Liver (tissue), 9 donors: ENCODE measurements around the gene ZNF141. TPM values are rescaled to one million over a fixed set of nuclear protein-coding genes. Genes with fewer than 3 reads are reported as not detected.

Experiments used
- DNase-seq: peaks from one replicate; pipeline ENCODE4 v3.0.0-alpha.2; 2017; ENCODE audit warnings: low spot score
- H3K27ac ChIP-seq, 2 donors: one replicate each; pipeline ENCODE4 v1.7.0; 2013; ENCODE audit warnings: inconsistent platforms in 2 of 2, low read length in 2 of 2, control low read depth in 1 of 2, low read depth in 1 of 2, mild to moderate bottlenecking in 1 of 2
- H3K27me3 ChIP-seq, 4 donors: one replicate each; pipeline versions ENCODE4 v1.6.1 to v1.7.0; 2013; ENCODE audit warnings: low read length in 3 of 4, inconsistent platforms in 1 of 4, mild to moderate bottlenecking in 1 of 4, moderate library complexity in 1 of 4; ENCODE audit not compliant: control insufficient read depth in 4 of 4, insufficient read depth in 4 of 4
- H3K36me3 ChIP-seq, 4 donors: one replicate each; pipeline versions ENCODE4 v1.6.1 to v1.7.0; 2013; ENCODE audit warnings: low read length in 3 of 4, mild to moderate bottlenecking in 3 of 4, low read depth in 1 of 4, moderate library complexity in 1 of 4; ENCODE audit not compliant: control insufficient read depth in 4 of 4, insufficient read depth in 3 of 4
- H3K4me1 ChIP-seq, 4 donors: one replicate each; pipeline versions ENCODE4 v1.6.1 to v1.7.0; 2013; ENCODE audit warnings: low read length in 3 of 4, mild to moderate bottlenecking in 3 of 4, moderate library complexity in 1 of 4; ENCODE audit not compliant: control insufficient read depth in 4 of 4, insufficient read depth in 4 of 4
- H3K4me3 ChIP-seq, 3 donors: one replicate each; pipeline versions ENCODE4 v1.6.1 to v1.7.0; 2013; ENCODE audit warnings: low read length in 3 of 3, control low read depth in 1 of 3, low read depth in 1 of 3, mild to moderate bottlenecking in 1 of 3
- H3K9ac ChIP-seq, 2 donors: one replicate each; pipeline ENCODE4 v1.7.0; 2013; ENCODE audit warnings: low read length in 2 of 2, mild to moderate bottlenecking in 2 of 2, moderate library complexity in 2 of 2, control low read depth in 1 of 2, low read depth in 1 of 2
- H3K9me3 ChIP-seq, 4 donors: one replicate each; pipeline versions ENCODE4 v1.6.1 to v1.7.0; 2013; ENCODE audit warnings: low read length in 3 of 4; ENCODE audit not compliant: control insufficient read depth in 4 of 4
- CTCF ChIP-seq: fragments of 150-350 bp; IDR thresholded peaks from 2 replicates; pipeline ENCODE4 v1.5.1; 2017; ENCODE audit warnings: improper control_type of control experiment, low read depth, low read length; ENCODE audit not compliant: missing input control
- EGR1 ChIP-seq, 2 donors: IDR thresholded peaks; 2 replicates each; pipeline ENCODE4 v1.6.1; 2016 to 2018; ENCODE audit warnings: antibody characterized with exemption in 2 of 2, low read depth in 2 of 2
- FOXA1 ChIP-seq: IDR thresholded peaks from 2 replicates; pipeline ENCODE4 v1.6.1; 2016; ENCODE audit warnings: antibody characterized with exemption
- FOXA2 ChIP-seq: IDR thresholded peaks from 2 replicates; pipeline ENCODE4 v1.6.1; 2016; ENCODE audit warnings: antibody characterized with exemption
- GABPA ChIP-seq, 2 donors: IDR thresholded peaks in 1 of 2; conservative IDR thresholded peaks in 1 of 2; 2 replicates each; pipeline ENCODE4 v1.6.1; 2016; ENCODE audit warnings: antibody characterized with exemption in 2 of 2, mild to moderate bottlenecking in 1 of 2, moderate library complexity in 1 of 2
- HNF4A ChIP-seq, 2 donors: conservative IDR thresholded peaks; 2 replicates each; pipeline ENCODE4 v1.6.1; 2016; ENCODE audit warnings: antibody characterized with exemption in 2 of 2, mild to moderate bottlenecking in 2 of 2
- HNF4G ChIP-seq: IDR thresholded peaks from 2 replicates; pipeline ENCODE4 v1.6.1; 2016; ENCODE audit warnings: antibody characterized with exemption
- JUND ChIP-seq, 2 donors: IDR thresholded peaks; 2 replicates each; pipeline ENCODE4 v1.6.1; 2016; ENCODE audit warnings: antibody characterized with exemption in 2 of 2
- MAX ChIP-seq: IDR thresholded peaks from 2 replicates; pipeline ENCODE4 v1.6.1; 2016; ENCODE audit warnings: antibody characterized with exemption
- NR2F2 ChIP-seq: IDR thresholded peaks from 2 replicates; pipeline ENCODE4 v1.6.1; 2016; ENCODE audit warnings: antibody characterized with exemption
- RAD21 ChIP-seq, 2 donors: IDR thresholded peaks; 2 replicates each; pipeline ENCODE4 v1.6.1; 2016; ENCODE audit warnings: antibody characterized with exemption in 2 of 2, mild to moderate bottlenecking in 2 of 2
- REST ChIP-seq: IDR thresholded peaks from 2 replicates; pipeline ENCODE4 v1.6.1; 2016; ENCODE audit warnings: antibody characterized with exemption, mild to moderate bottlenecking
- RXRA ChIP-seq, 2 donors: IDR thresholded peaks; 2 replicates each; pipeline ENCODE4 v1.6.1; 2017 to 2018; ENCODE audit warnings: antibody characterized with exemption in 2 of 2, mild to moderate bottlenecking in 1 of 2
- TAF1 ChIP-seq: conservative IDR thresholded peaks from 2 replicates; pipeline ENCODE4 v1.6.1; 2016; ENCODE audit warnings: antibody characterized with exemption, mild to moderate bottlenecking
- YY1 ChIP-seq: IDR thresholded peaks from 2 replicates; pipeline ENCODE4 v1.6.1; 2016; ENCODE audit warnings: antibody characterized with exemption, mild to moderate bottlenecking
- WGBS: extraction: QIAGEN DNeasy Blood & Tissue Kit; methylation state at CpG from one replicate; pipeline ENCODE4 v1.1.7; 2013; 5-methylcytosine and 5-hydroxymethylcytosine counted together
- polyA plus RNA-seq, 2 donors: library from polyadenylated mRNA; stranded (reverse) in 1 of 2; unstranded in 1 of 2; fragments of 200-250 nt in 1 of 2; fragments of >200 nt in 1 of 2; fragmentation: Nextera tagmentation in 1 of 2; extraction: Ambion mirVana in 1 of 2; gene quantifications; one replicate each; pipeline versions ENCODE4 v1.2.1 to v1.2.3, GENCODE V29; 2013 to 2015
- total RNA-seq, 2 donors: library from RNA; depleted of rRNA; stranded (reverse); fragments of >200 nt; gene quantifications; one replicate each; pipeline ENCODE4 v1.2.3, GENCODE V29; 2014
- TF ChIP-seq, protein P1 (sequence below): IDR thresholded peaks from 2 replicates; pipeline ENCODE4 v1.6.1; 2016; ENCODE audit warnings: antibody characterized with exemption
- TF ChIP-seq, protein P2 (sequence below): IDR thresholded peaks from 2 replicates; pipeline ENCODE4 v1.6.1; 2016; ENCODE audit warnings: antibody characterized with exemption
- donor health status: healthy.
- donor health status: healthy.
- donor health status: healthy.
- donor health status: healthy.
- donor health status: healthy.

ZNF141 gene
- total and polyA plus RNA-seq, 4 donors, result 2.1 to 15.4 (median 7.7) TPM

- Histone ChIP-seq H3K27me3 (no peaks in the 10 kb centered on the region), H3K36me3 (no peaks in the 10 kb centered on the region), H3K9me3 (peaks cover 13 to 20% (median 16%) of the 10 kb centered on the region in 4 donors), H3K9ac (no peak overlapping the region), H3K27ac (no peak overlapping the region), H3K4me1 (no peaks in the 10 kb centered on the region), H3K4me3 (no peak overlapping the region)
- no peak for TF ChIP-seq HNF4G
- no peak for TF ChIP-seq REST
- TF ChIP-seq, protein P1, sequence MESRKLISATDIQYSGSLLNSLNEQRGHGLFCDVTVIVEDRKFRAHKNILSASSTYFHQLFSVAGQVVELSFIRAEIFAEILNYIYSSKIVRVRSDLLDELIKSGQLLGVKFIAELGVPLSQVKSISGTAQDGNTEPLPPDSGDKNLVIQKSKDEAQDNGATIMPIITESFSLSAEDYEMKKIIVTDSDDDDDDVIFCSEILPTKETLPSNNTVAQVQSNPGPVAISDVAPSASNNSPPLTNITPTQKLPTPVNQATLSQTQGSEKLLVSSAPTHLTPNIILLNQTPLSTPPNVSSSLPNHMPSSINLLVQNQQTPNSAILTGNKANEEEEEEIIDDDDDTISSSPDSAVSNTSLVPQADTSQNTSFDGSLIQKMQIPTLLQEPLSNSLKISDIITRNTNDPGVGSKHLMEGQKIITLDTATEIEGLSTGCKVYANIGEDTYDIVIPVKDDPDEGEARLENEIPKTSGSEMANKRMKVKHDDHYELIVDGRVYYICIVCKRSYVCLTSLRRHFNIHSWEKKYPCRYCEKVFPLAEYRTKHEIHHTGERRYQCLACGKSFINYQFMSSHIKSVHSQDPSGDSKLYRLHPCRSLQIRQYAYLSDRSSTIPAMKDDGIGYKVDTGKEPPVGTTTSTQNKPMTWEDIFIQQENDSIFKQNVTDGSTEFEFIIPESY, result no peak
- TF ChIP-seq TAF1, result no peak
- no peak for TF ChIP-seq JUND (IDR thresholded peaks at IDR 0.05)
- TF ChIP-seq RXRA (IDR thresholded peaks at IDR 0.05), result no peak
- TF ChIP-seq, protein P2, sequence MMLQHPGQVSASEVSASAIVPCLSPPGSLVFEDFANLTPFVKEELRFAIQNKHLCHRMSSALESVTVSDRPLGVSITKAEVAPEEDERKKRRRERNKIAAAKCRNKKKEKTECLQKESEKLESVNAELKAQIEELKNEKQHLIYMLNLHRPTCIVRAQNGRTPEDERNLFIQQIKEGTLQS, result no peak
- no peak for TF ChIP-seq CTCF
- TF ChIP-seq FOXA1, result no peak
- TF ChIP-seq NR2F2, result no peak
- no peak for TF ChIP-seq FOXA2
- no peak for TF ChIP-seq GABPA (IDR thresholded peaks at IDR 0.05 in 1 of 2, conservative IDR thresholded peaks at IDR 0.05 in 1 of 2)
- no peak for TF ChIP-seq YY1
- no peak for TF ChIP-seq RAD21 (IDR thresholded peaks at IDR 0.05)
- no peak for TF ChIP-seq EGR1 (IDR thresholded peaks at IDR 0.05; ENCODE audit: low read depth in 2 of 2)
- no peak for TF ChIP-seq MAX
- TF ChIP-seq HNF4A (conservative IDR thresholded peaks at IDR 0.05), result no peak
- DNase-seq, result no peak
- WGBS, result 80% methylated on average over 1 of the region's 1 CpG
Measured at GRCh38 chr4:314296-314903, 23.2 kb upstream of the ZNF141 start.
